ENCODE results near the gene DCAF11.

DNA sequence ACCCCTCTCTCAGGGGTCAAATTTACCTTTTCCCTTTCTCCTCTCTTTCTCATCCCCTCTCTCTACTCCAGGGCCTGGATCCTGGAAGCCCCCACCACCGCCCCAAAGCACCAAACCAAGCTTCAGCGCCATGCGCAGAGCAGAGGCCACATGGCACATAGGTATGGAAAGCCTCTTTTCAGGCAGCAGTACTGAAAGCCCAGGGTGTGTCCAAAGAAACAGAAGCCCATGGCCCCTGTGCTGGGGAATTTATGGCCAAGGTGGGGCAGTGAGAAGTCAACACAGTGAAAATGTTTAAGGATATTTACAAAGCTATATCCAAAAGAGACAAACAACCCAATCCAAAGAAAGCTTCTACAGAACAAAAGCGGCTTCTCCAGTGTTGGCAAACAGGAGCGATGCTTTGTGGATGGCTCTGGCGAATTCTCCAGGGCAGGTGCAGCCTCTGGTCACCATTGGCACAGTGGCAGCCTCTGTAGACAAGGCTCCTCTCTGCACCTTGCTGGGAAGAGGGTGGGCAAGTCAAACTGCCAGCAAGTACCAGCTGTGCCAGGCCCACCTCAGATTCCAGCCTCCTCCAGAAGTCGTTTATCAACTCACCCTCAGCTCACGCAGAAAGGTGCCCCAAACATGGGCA, 48.0 kb upstream of the DCAF11 start:
- TF ChIP-seq POLR2AphosphoS5 (IDR thresholded peaks at IDR 0.05) (no peak), POLR2A (IDR thresholded peaks at IDR 0.05) (no peak)
- TF ChIP-seq, protein P1, sequence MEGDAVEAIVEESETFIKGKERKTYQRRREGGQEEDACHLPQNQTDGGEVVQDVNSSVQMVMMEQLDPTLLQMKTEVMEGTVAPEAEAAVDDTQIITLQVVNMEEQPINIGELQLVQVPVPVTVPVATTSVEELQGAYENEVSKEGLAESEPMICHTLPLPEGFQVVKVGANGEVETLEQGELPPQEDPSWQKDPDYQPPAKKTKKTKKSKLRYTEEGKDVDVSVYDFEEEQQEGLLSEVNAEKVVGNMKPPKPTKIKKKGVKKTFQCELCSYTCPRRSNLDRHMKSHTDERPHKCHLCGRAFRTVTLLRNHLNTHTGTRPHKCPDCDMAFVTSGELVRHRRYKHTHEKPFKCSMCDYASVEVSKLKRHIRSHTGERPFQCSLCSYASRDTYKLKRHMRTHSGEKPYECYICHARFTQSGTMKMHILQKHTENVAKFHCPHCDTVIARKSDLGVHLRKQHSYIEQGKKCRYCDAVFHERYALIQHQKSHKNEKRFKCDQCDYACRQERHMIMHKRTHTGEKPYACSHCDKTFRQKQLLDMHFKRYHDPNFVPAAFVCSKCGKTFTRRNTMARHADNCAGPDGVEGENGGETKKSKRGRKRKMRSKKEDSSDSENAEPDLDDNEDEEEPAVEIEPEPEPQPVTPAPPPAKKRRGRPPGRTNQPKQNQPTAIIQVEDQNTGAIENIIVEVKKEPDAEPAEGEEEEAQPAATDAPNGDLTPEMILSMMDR (IDR thresholded peaks at IDR 0.05 in 8 of 11, conservative IDR thresholded peaks at IDR 0.05 in 3 of 11): no peak
